Large intestine (tissue), 3 donors: ENCODE data around the gene COMMD4. TPM values are rescaled to one million over a fixed set of nuclear protein-coding genes. Genes with fewer than 3 reads are reported as not detected.
"Not testable (repeated sequence)": the region's sequence is repeated elsewhere in the genome, so short reads cannot be mapped to it uniquely, and the experiment has no call there.

Source experiments
- DNase-seq, 2 donors: peaks; one replicate each; pipeline versions ENCODE4 v3.0.0 to v3.0.0-alpha.2; 2013
- H3K27ac ChIP-seq: one replicate; pipeline ENCODE4 v1.5.1; 2013; ENCODE audit warnings: low read length
- H3K27me3 ChIP-seq: 2 replicates; pipeline ENCODE4 v1.6.1; 2013; ENCODE audit warnings: low read length; ENCODE audit not compliant: control insufficient read depth, insufficient read depth
- H3K36me3 ChIP-seq: 2 replicates; pipeline ENCODE4 v1.6.1; 2013; ENCODE audit warnings: low read length; ENCODE audit not compliant: control insufficient read depth, insufficient read depth
- H3K4me1 ChIP-seq: one replicate; pipeline ENCODE4 v1.6.1; 2013; ENCODE audit warnings: low read length; ENCODE audit not compliant: control insufficient read depth, insufficient read depth
- H3K4me3 ChIP-seq: one replicate; pipeline ENCODE4 v1.5.1; 2013; ENCODE audit warnings: low read length
- H3K9me3 ChIP-seq: one replicate; pipeline ENCODE4 v1.6.1; 2013; ENCODE audit warnings: mild to moderate bottlenecking, low read depth, low read length, moderate library complexity; ENCODE audit not compliant: control insufficient read depth
- WGBS: methylation state at CpG from one replicate; pipeline ENCODE4 v1.1.5; 2013; ENCODE audit warnings: low lambda C conversion rate; ENCODE audit not compliant: insufficient coverage; 5-methylcytosine and 5-hydroxymethylcytosine counted together
- polyA plus RNA-seq: library from polyadenylated mRNA; unstranded; fragments of 120-200 nt; gene quantifications from one replicate; pipeline ENCODE4 v1.2.1, GENCODE V29; 2013

The COMMD4 gene
- polyA plus RNA-seq, 1 donor, result 79.9 TPM

GRCh38 chr15:75348034-75348561, 12.2 kb downstream of the COMMD4 start:
- no CpG with 5 or more reads among the region's 45 CpGs for WGBS
- H3K4me1 ChIP-seq, result peaks cover 11% of the 10 kb centered on the region
- H3K9me3 ChIP-seq, result peaks cover 4% of the 10 kb centered on the region
- no peak overlapping the region for H3K27ac ChIP-seq
- H3K4me3 ChIP-seq, result peak overlapping the region; percentile 81
- peaks cover 3% of the 10 kb centered on the region for H3K36me3 ChIP-seq
- DNase-seq, result peak in 1 of 2 donors; percentile 36
- H3K27me3 ChIP-seq, result peaks cover 5% of the 10 kb centered on the region

GRCh38 chr15:75348562-75349350, 12.9 kb downstream of the COMMD4 start:
- no CpG with 5 or more reads among the region's 46 CpGs for WGBS
- peaks cover 5% of the 10 kb centered on the region for H3K27me3 ChIP-seq
- peak overlapping the region; percentile 81 for H3K4me3 ChIP-seq
- H3K4me1 ChIP-seq, result peaks cover 11% of the 10 kb centered on the region
- peaks cover 4% of the 10 kb centered on the region for H3K9me3 ChIP-seq
- H3K36me3 ChIP-seq, result peaks cover 7% of the 10 kb centered on the region
- no peak overlapping the region for H3K27ac ChIP-seq
- peak in 1 of 2 donors; percentile 56 for DNase-seq

DNA sequence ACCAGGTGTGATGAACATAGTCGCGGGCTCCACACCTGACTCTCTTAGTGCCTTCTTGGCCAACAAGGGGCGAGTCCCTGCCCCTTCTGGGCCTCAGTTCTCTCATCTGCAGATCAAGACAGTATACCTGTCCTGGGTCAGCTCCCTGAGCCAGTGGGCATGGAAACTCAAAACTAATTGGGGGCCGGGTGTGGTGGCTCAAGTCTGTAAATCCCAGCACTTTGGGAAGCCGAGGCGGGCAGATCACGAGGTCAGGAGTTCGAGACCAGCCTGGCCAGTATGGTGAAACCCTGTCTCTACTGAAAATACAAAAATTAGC, 13.4 kb downstream of the COMMD4 start:
- WGBS, result no CpG with 5 or more reads among the region's 8 CpGs
- not testable (repeated sequence) for H3K27ac ChIP-seq, DNase-seq, H3K9me3 ChIP-seq, H3K27me3 ChIP-seq, H3K4me3 ChIP-seq
- H3K4me1 ChIP-seq, result peaks cover 11% of the 10 kb centered on the region
- peaks cover 10% of the 10 kb centered on the region for H3K36me3 ChIP-seq

- DNase-seq, result no peak
- Histone ChIP-seq H3K4me1 (peaks cover 11% of the 10 kb centered on the region), H3K9me3 (peaks cover 4% of the 10 kb centered on the region), H3K4me3 (no peak overlapping the region), H3K27me3 (peaks cover 5% of the 10 kb centered on the region), H3K36me3 (peaks cover 13% of the 10 kb centered on the region), H3K27ac (no peak overlapping the region)
- no CpG with 5 or more reads among the region's 9 CpGs for WGBS
Observed at GRCh38 chr15:75349851-75350588, 14.2 kb downstream of the COMMD4 start.

DNA sequence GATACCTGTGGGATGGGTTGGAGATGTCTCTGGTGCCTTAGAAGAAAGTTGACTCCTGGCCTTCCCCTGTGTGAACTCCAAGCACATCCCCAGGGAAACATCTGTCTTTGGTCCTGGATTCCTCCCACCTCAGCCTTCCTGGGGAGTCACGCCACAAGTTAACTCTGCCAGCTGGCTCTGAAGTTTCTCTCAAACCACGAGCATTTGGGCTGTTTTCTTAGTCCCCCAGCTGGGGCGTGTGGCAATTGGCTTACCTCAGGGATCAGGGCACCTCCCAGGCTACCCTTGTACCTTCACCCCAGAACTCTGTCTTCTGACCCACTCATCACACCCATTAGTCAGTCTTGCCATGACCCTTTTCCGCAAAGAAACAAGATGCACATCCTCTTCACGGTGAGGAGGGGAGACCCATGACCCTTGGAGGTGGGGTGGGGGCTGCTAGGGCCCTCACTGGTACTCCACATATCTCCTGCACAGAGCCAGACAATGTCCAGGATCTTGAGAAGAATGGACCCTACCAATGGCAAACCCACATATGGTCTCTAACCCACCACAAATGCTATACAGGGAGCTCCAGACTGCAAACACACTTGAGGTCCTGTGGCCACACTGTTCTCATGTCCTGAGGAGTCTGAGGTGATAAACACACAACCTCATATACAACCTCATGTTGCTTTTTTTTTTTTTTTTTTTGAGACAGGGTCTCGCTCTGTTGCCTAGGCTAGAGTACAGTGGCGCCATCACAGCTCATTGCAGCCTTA, 14.9 kb downstream of the COMMD4 start:
- Histone ChIP-seq H3K27ac (no peak overlapping the region), H3K36me3 (peaks cover 20% of the 10 kb centered on the region)

GRCh38 chr15:75352186-75353080, 16.6 kb downstream of the COMMD4 start:
- Histone ChIP-seq H3K27me3 (peaks cover 5% of the 10 kb centered on the region), H3K9me3 (peaks cover 4% of the 10 kb centered on the region), H3K4me1 (peaks cover 8% of the 10 kb centered on the region), H3K27ac (no peak overlapping the region), H3K36me3 (peaks cover 36% of the 10 kb centered on the region), H3K4me3 (no peak overlapping the region)
- DNase-seq, result no peak
- WGBS, result no CpG with 5 or more reads among the region's 16 CpGs

More for the DNA sequence above, 14.9 kb downstream of the COMMD4 start:
- DNase-seq, result no peak
- Histone ChIP-seq H3K9me3 (peaks cover 4% of the 10 kb centered on the region), H3K4me1 (peaks cover 11% of the 10 kb centered on the region), H3K4me3 (no peak overlapping the region), H3K27me3 (peaks cover 5% of the 10 kb centered on the region)
- no CpG with 5 or more reads among the region's 7 CpGs for WGBS

DNA sequence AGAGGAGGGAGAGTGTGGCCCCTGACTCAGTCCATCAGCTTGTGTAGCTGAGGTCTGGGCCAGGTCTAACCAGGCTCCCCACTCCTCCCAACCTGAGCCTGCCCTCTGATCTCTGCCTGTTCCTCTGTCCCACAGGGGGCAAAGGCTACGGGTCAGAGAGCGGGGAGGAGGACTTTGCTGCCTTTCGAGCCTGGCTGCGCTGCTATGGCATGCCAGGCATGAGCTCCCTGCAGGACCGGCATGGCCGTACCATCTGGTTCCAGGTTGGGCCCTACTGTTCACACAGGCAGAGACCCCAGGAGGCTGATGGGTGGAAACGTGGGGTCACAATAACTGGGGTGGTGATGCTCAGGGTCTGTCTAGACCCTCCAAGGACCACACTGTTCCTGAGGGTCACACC, 17.7 kb downstream of the COMMD4 start:
- no CpG with 5 or more reads among the region's 7 CpGs for WGBS
- Histone ChIP-seq H3K36me3 (peaks cover 44% of the 10 kb centered on the region), H3K9me3 (peaks cover 4% of the 10 kb centered on the region), H3K4me3 (no peak overlapping the region), H3K27me3 (peaks cover 5% of the 10 kb centered on the region), H3K27ac (no peak overlapping the region), H3K4me1 (peaks cover 7% of the 10 kb centered on the region)
- DNase-seq, result no peak

GRCh38 chr15:75354454-75354853, 18.6 kb downstream of the COMMD4 start:
- WGBS, result no CpG with 5 or more reads among the region's 7 CpGs
- peaks cover 51% of the 10 kb centered on the region for H3K36me3 ChIP-seq
- DNase-seq, result no peak
- H3K4me3 ChIP-seq, result no peak overlapping the region
- H3K4me1 ChIP-seq, result no peaks in the 10 kb centered on the region
- H3K27ac ChIP-seq, result no peak overlapping the region
- no peaks in the 10 kb centered on the region for H3K27me3 ChIP-seq
- no peaks in the 10 kb centered on the region for H3K9me3 ChIP-seq

- no CpG with 5 or more reads among the region's 4 CpGs for WGBS
- no peak overlapping the region for H3K27ac ChIP-seq
- no peak for DNase-seq
- no peaks in the 10 kb centered on the region for H3K9me3 ChIP-seq
- peaks cover 61% of the 10 kb centered on the region for H3K36me3 ChIP-seq
- no peak overlapping the region for H3K4me3 ChIP-seq
- H3K4me1 ChIP-seq, result no peaks in the 10 kb centered on the region
- H3K27me3 ChIP-seq, result no peaks in the 10 kb centered on the region
Observed at GRCh38 chr15:75355369-75355768, 19.5 kb downstream of the COMMD4 start.
